ENCODE measurements around the gene ITPKB. TPM values are rescaled to one million over a fixed set of nuclear protein-coding genes. Genes with fewer than 3 reads are reported as not detected.

ITPKB gene
- total and polyA plus RNA-seq, 2 of the 13 experiments (the other 11 are each of a cell fraction or from before 2014, with no cell fraction given): not detected

- no peaks in the 10 kb centered on the region for H3K9me3 ChIP-seq (ENCODE audit: low read length)
- no peaks in the 10 kb centered on the region for H4K20me1 ChIP-seq (ENCODE audit: insufficient read depth, low read length)
- FAIRE-seq (no peak), DNase-seq (ENCODE audit: low spot score) (no peak), ATAC-seq (no peak)
- BruUV-seq (replicated peaks): no TSS peak
- intact Hi-C loops (cut with micrococcal nuclease; ENCODE audit: unreplicated experiment): no loop called here
- no peaks in the 10 kb centered on the region for H3K4me1 ChIP-seq (ENCODE audit: insufficient read depth, low read length)
- ChIA-PET POLR2A (no interaction called here), CTCF (ENCODE audit: low intra/inter-chr PET ratio, low total read pairs) (no interaction called here)
- no peak overlapping the region for H3K4me2 ChIP-seq (ENCODE audit: low read depth, low read length)
- no peaks in the 10 kb centered on the region for H3K36me3 ChIP-seq (replicated peaks in 1 of 2; ENCODE audit: control insufficient read depth in 1 of 2, insufficient read depth in 2 of 2, low read length in 2 of 2)
- in situ Hi-C loops (cut with HindIII; ENCODE audit: extremely low pct_ligation_motif_present, low pct_unique_long_range_greater_than_20kb): no loop called here
- no peak overlapping the region for H2AFZ ChIP-seq (ENCODE audit: low read length)
- no peak overlapping the region for H3K4me3 ChIP-seq (replicated peaks in 1 of 3; ENCODE audit: insufficient read depth in 1 of 3, low read depth in 2 of 3, low read length in 3 of 3)
- H3K27me3 ChIP-seq (ENCODE audit: control insufficient read depth in 1 of 2, insufficient read depth in 2 of 2, low read length in 2 of 2): peaks cover 3 to 18% of the 10 kb centered on the region in 2 experiments; a peak in 3 of 5 replicates
- no peak overlapping the region for H3K9ac ChIP-seq (ENCODE audit: insufficient read depth, low read depth, low read length)
- 20% methylated on average over 4 of the region's 6 CpGs for WGBS (ENCODE audit: low lambda C conversion rate)
- no peaks in the 10 kb centered on the region for H3K79me2 ChIP-seq (ENCODE audit: insufficient read depth, low read length)
- H3K27ac ChIP-seq (ENCODE audit: extremely low read length, insufficient read depth, low read length): no peak overlapping the region
- TF ChIP-seq, protein P1, sequence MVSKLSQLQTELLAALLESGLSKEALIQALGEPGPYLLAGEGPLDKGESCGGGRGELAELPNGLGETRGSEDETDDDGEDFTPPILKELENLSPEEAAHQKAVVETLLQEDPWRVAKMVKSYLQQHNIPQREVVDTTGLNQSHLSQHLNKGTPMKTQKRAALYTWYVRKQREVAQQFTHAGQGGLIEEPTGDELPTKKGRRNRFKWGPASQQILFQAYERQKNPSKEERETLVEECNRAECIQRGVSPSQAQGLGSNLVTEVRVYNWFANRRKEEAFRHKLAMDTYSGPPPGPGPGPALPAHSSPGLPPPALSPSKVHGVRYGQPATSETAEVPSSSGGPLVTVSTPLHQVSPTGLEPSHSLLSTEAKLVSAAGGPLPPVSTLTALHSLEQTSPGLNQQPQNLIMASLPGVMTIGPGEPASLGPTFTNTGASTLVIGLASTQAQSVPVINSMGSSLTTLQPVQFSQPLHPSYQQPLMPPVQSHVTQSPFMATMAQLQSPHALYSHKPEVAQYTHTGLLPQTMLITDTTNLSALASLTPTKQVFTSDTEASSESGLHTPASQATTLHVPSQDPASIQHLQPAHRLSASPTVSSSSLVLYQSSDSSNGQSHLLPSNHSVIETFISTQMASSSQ (IDR thresholded peaks at IDR 0.05; ENCODE audit: low read depth): no peak
- TF ChIP-seq, protein P1 (CRISPR knock-in tag; IDR thresholded peaks at IDR 0.05; ENCODE audit: borderline replicate concordance): no peak
- no peak for TF ChIP-seq ZNF563 (CRISPR knock-in tag; IDR thresholded peaks at IDR 0.05)
- TF ChIP-seq ZNF576 (CRISPR knock-in tag; IDR thresholded peaks at IDR 0.05): no peak
- no peak for TF ChIP-seq TFDP1 (CRISPR knock-in tag; IDR thresholded peaks at IDR 0.05; ENCODE audit: borderline replicate concordance)
- TF ChIP-seq ZNF430 (CRISPR knock-in tag; IDR thresholded peaks at IDR 0.05): no peak
- TF ChIP-seq ZBTB42 (CRISPR knock-in tag; IDR thresholded peaks at IDR 0.05): no peak
- TF ChIP-seq, protein P2, sequence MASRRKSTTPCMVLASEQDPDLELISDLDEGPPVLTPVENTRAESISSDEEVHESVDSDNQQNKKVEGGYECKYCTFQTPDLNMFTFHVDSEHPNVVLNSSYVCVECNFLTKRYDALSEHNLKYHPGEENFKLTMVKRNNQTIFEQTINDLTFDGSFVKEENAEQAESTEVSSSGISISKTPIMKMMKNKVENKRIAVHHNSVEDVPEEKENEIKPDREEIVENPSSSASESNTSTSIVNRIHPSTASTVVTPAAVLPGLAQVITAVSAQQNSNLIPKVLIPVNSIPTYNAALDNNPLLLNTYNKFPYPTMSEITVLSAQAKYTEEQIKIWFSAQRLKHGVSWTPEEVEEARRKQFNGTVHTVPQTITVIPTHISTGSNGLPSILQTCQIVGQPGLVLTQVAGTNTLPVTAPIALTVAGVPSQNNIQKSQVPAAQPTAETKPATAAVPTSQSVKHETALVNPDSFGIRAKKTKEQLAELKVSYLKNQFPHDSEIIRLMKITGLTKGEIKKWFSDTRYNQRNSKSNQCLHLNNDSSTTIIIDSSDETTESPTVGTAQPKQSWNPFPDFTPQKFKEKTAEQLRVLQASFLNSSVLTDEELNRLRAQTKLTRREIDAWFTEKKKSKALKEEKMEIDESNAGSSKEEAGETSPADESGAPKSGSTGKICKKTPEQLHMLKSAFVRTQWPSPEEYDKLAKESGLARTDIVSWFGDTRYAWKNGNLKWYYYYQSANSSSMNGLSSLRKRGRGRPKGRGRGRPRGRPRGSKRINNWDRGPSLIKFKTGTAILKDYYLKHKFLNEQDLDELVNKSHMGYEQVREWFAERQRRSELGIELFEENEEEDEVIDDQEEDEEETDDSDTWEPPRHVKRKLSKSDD (CRISPR knock-in tag; IDR thresholded peaks at IDR 0.05; ENCODE audit: low read depth): no peak
- no peak for TF ChIP-seq ZNF773 (CRISPR knock-in tag; IDR thresholded peaks at IDR 0.05; ENCODE audit: borderline replicate concordance)
- TF ChIP-seq RBAK (CRISPR knock-in tag; IDR thresholded peaks at IDR 0.05): no peak
- no peak for TF ChIP-seq ZNF672 (CRISPR knock-in tag; IDR thresholded peaks at IDR 0.05)
- no peak for TF ChIP-seq ZNF703 (CRISPR knock-in tag; IDR thresholded peaks at IDR 0.05; ENCODE audit: borderline replicate concordance)
- no peak for TF ChIP-seq ZNF451 (CRISPR knock-in tag; IDR thresholded peaks at IDR 0.05)
- no peak for TF ChIP-seq ZFP90 (CRISPR knock-in tag; IDR thresholded peaks at IDR 0.05; ENCODE audit: borderline replicate concordance)
- TF ChIP-seq ZNF597 (CRISPR knock-in tag; IDR thresholded peaks at IDR 0.05): no peak
Observed at GRCh38 chr1:226710501-226710900, 28.6 kb downstream of the ITPKB start.
